HG02759 (cell line): ENCODE measurements around the gene FUT4.
"Not testable (repeated sequence)": the region's sequence is repeated elsewhere in the genome, so short reads cannot be mapped to it uniquely, and the experiment has no call there.

Experiments
- ATAC-seq: cut with Tn5 transposase; IDR thresholded peaks from one replicate; pipeline ENCODE4 v1.9.1; 2021; ENCODE audit warnings: mild to moderate bottlenecking, moderate library complexity; ENCODE audit not compliant: unreplicated experiment

The FUT4 gene

DNA sequence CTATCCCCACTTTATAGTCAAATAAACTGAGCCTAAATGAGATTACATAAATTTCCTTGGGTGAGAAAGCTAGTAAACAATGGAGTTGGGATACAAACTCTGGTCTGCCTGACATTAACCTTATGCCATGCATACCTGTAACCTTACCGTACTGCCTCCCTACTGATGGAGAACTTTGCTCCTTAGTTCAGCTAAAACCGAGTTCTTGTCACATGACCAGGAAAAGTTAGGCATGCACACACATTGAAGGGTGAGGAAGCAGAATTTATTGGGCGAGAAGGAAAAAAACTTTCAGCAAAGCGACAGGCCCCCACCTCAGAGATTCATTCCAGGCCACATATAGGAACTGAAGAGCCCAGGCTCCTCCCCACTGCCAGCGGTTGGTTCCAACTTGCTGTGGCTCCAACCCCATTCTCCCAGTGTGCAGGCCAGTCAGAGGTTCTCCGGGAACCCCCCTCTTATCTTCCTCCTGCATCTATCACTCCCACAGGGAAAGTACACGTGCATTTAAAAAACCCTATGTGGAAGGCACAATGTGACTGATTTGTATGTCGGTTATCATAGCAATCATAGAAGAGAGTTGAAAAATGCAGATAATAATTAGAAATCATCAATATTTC lies 20.2 kb downstream of the FUT4 start:
- ATAC-seq, result no peak

DNA sequence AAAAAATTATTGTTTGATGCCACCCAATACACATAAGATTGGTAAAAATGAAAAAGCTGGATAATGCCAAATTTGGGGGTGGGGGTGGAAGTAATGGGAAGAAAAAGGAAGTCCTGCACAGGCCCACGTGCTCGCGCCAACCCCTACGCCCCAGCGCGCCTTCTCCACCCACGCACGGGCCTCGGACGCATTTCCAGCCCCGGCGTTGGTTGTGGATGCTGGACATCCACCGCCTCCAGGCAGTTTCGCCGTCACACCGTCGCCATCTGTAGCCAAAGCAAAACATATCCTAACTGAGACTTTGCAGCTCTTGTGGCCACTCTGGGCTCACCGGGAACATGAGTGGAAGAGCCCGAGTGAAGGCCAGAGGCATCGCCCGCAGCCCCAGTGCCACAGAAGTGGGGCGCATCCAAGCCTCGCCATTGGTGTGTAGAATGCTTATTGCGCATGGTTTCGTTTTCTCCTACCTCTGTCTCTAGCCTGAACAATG lies 23.5 kb downstream of the FUT4 start, which contains the start of gene PIWIL4:
TSS of gene PIWIL4 (plus strand) at position 188 of the 490 bp plus-strand sequence. CDS start at position 339, 151 bp downstream.
- no peak for ATAC-seq

DNA sequence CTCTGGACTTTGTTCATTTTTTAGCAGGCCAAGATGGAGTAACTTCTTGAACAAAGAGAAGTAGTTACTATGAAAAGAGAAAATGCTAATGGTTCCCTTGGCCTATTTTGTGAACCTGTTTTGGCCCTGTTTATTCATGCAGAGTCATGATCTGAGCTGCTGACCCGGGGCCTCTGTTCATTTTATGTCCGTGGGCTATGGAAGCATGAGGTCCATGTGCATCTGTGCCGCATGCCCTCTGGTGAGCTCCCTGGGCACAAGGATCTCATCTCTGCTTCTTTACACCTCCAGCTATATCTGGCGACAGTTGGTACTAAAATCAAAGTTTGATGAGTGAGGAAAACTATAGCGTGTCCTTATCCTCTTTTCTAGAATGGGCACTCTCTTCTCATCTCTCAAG lies 24.5 kb downstream of the FUT4 start:
- ATAC-seq, result no peak

DNA sequence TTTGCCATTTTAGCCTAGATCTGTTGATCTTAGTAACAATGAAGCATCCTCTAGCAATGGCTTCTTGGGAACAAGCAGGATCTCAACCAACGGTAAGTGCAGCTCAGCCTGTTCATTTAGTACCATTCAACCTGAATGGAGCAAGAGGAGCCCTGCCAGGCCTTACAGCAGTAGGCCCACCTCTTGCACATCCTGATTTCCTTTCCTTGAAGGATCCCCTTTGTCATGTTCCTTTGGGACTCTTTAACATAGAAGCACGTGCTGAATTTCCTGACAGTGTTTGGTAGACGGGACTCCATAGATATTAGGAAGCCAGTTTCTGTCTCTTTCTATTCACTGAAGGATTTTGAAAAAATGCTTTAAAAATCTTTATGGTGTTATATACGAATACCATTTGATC lies 25.0 kb downstream of the FUT4 start:
- no peak for ATAC-seq

DNA sequence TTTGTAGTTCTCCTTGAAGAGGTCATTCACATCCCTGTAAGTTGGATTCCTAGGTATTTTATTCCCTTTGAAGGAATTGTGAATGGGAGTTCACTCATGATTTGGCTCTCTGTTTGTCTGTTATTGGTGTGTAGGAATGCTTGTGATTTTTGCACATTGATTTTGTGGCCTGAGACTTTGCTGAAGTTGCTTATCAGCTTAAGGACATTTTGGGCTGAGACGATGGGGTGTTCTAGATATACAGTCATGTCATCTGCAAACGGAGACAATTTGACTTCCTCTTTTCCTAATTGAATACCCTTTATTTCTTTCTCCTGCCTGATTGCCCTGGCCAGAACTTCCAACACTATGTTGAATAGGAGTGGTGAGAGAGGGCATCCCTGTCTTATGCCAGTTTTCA lies 29.3 kb downstream of the FUT4 start:
- ATAC-seq, result not testable (repeated sequence)

DNA sequence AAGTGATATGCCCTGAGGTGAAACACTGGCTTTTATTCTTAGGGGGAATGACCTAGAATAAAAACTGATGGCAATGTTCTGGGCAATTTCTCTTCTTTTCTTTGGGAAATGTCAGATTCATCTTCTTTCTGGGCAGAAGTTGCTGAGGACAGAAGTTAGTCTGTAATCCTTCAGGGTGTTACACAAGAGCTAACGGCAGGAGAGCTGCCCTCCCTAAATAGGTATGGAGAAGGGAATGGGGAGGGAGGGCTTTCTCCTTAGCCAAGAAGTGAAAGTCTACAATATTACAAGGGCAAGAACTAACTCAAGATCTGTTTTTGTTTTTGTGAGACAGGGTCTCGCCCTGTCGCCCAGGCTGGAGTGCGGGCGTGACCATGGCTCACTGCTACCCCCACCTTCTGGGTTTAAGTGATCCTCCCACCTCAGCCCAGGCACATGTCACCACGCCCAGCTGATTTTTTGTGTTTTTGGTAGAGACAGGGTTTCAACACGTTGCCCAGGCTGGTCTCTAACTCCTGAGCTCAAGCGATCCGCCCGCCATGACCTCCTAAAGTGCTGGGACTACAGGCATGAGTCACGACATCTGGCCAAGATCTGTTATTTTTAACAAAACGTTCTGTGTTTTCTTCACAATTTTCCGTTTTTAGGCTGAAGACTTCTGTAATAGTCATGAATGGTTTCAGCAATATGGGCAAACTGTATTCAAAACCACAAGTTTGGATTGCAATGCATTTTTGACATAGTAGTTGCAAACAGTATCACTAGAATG lies 30.7 kb downstream of the FUT4 start:
- ATAC-seq, result no peak

DNA sequence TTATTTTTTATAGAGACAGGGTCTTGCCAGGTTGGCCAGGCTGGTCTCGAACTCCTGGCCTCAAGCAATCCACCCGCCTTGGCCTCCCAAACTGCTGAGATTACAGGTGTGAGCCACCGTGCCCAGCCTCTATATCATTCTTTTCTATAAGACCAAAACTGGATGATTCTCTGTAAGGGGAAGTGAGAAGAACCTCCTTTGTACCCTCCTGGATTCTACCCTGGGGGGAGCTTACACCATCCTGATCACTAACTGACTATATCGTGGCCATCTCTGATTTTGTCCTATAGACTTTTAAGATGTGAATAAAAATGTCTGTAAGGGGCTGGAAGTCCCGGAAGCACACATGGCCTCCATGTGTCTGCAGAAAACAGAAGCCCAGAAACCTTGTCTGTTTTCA lies 32.6 kb downstream of the FUT4 start:
- ATAC-seq, result no peak

DNA sequence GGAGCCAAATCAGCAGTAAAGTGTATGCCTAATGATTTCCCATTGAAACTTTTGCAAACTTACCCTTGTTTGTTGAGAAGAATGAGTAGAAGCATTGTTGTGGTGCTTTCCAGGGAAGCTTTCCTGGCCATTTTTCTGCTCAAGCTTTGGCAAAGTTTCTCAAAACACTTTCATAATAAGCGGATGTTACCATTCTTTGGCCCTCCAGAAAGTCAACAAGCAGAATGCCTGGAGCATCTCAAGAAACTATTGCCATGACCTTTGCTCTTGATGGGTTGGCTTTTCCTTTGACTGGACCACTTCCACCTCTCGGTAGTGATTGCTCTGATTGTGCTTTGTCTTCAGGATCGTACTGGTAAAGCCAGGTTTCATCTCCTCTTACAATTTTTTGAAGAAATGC lies 34.1 kb downstream of the FUT4 start:
- ATAC-seq, result no peak

DNA sequence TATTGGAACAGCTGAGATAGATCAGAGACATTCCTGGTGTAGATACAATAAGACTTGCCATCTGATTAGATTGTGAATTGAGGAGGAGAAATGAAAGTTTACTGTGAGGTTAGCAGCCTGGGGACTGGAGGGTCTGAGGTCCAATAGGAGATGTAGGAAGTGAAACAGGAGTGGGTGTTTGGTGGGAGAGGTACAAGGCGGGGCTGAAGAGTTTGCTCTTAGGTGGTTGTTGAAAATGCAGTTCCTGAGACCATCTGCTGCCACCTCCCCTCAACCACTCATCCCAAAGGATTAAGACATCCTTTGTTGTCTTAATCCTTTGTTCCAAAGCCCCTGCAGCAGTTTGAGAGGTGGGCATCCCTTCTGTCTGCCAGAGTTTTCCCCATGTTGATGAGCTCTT lies 38.2 kb downstream of the FUT4 start:
- peak; percentile 75 for ATAC-seq

DNA sequence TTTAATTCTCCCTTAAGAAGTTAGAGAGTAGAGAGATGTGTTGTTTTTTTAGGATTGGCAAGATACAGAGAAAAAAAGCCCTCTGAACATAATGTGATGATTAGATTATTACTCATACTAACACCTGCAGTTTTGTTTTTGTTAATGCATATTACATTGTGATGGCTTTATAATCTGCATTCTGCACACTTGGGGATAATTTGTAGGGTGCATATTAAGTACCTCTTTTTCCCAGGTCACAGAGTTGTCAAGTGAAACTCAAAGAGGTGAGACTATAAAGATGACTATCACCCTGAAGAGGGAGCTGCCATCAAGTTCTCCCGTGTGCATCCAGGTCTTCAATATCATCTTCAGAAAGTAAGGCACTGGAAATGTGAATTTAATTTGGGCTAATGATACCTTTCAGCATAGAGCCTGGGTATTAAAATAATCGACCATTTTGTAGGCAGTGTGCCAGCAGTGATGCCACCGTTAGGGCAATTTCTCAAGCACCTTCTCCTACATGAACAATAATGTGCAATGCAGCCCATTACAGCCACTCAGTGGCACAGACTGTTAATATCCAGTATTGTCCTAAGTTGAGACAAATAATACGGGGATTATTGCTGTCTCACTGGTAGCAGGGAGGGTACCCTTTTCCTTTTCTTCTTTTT lies 39.6 kb downstream of the FUT4 start:
- no peak for ATAC-seq

DNA sequence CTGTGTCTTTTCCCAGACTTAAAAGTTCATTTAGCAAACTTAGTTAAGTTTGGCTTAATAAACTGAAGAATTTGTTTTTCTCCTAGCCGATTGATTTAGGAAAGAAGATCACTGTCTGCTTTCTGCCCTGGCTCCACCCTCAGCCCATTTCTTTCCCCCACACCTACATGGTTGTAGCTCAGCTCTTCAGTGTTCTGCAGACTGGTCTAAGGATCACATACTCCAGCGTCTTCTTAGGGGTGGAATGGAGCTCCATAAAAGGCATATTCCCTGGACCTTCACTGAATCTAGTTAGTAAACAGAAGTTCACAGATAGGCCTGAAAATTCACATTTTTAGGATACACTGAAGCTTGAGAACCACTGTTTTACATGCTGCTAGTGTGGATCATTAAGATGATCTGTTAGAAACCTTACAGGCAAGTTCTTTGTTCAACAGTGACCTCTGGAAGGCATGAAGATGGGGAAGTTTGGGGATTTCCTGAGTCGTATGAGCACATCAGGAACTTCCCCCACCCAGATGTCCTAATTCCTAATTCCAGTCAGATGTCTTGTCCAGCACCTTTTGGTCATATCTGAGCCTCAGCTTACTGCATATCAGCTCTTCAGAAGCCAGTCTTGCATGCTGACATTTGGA lies 40.3 kb downstream of the FUT4 start:
- ATAC-seq, result peak; percentile 65

DNA sequence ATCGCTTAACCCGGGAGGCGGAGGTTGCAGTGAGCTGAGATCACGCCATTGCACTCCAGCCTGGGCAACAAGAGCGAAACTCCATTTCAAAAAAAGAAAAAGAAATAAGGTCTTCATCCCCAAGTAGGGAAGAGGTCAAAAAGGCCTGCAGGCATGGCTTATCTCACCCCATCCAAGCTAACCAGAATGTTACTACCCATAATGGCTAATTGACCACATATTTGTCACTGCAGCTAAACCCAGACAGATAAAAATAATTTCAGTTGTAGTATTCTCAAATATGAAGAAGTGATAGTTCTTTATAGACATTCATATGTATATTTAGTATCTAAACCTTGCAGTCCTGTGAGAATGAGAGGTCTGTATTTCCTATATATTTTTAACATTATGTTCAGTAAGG lies 41.3 kb downstream of the FUT4 start:
- ATAC-seq, result no peak

DNA sequence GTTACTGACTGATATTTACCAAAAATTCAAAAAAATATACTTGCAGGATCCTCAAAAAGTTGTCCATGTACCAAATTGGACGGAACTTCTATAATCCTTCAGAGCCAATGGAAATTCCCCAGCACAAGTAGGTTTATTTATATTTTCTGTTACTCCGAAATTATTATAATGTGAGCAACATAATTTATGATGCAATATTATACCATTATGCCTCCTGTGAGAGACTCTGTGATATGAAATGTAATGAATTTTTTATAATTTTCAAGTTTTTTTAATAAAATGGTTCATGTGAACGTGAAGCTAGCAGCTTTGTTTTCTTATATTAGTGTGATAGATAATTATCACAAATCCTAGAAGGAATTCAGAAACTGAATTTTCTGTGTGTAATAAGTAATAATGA lies 41.7 kb downstream of the FUT4 start:
- ATAC-seq, result no peak

DNA sequence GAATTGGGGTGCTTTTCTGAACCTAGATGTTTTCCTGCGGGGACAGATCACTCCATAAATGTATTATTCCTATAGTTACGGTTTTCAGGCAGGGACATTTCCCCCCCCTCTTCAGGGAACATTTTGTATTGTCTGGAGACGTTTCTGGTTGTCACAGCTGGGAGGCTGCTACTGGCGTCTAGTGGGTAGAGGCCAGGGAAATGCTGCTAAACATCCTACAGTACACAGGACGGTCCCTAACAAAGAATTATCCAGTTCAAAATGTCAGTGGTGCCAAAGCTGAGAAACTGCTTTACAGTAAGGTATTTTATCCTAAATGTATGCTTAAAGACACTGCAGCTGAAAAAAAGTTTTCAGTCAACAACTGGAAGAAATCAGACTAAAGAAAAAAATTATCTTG lies 42.8 kb downstream of the FUT4 start:
- ATAC-seq, result no peak

DNA sequence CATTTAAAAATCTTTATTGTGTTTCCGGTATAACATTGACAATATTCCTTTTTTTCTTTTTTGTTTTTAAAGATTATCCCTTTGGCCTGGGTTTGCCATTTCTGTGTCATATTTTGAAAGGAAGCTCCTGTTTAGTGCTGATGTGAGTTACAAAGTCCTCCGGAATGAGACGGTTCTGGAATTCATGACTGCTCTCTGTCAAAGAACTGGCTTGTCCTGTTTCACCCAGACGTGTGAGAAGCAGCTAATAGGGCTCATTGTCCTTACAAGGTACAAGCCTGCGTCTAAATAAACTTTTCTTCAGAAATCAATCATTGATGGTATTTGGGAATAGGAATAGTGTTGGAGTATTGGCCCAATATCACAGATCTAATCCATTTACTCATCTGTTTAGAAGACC lies 43.3 kb downstream of the FUT4 start:
- ATAC-seq, result no peak

DNA sequence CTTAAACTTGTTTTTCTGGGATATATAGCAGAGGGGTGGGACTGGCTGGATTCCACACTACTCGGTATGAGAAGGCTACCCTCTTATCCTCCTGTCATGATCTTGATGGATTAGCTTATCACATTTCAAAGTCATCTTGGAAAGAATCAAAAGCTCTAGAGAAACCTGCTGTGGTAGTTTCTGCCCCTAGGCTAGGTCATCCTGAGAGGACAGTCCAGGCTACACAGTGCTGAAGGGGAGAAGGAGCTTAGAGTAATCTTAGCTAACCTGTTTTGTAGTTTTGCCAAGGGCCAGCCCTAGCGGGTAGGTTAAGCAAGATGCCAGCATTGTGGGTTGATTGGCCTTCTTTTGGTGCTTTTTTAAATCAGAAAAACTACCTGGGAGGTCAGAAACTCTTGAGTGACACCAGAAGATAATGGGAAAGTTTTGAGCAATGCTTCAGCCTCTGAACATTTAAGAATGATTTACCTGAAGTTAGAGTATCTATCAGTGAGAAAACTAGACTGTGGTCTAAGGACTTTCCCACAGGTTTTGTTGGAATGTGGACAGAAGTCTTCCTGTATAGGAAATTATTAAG lies 44.7 kb downstream of the FUT4 start:
- no peak for ATAC-seq

DNA sequence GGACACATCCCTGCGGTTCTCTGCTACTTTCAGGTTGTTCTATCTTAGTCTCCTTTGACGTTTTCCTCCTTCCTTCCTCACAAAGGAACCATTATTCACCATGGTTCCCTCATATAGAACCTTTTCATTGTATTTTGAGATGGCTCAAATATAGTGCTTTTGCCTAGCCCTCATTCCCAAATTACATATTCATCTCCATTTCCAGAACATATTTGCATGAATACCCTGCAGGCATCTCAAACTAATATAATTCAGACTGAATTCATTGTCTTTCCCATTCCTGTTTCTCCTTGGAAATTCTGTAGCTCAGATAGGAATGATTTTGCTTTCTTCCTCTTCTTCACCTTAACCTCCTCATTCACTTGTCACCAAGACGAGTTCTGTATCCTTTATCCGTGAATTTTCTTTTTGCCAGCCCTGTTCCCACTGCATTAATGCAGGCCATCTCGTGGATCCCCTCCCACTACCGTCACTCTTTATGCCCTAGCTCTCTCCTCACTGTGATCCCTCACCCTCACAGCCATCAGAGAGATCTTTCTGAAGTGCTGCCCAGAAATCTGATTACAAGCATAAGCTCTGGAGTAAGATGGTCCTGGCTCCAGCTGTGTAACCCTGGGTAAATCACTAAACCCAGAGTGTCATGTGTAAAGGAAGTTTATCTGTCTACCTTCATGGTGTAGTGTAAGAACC lies 46.8 kb downstream of the FUT4 start:
- ATAC-seq, result no peak

DNA sequence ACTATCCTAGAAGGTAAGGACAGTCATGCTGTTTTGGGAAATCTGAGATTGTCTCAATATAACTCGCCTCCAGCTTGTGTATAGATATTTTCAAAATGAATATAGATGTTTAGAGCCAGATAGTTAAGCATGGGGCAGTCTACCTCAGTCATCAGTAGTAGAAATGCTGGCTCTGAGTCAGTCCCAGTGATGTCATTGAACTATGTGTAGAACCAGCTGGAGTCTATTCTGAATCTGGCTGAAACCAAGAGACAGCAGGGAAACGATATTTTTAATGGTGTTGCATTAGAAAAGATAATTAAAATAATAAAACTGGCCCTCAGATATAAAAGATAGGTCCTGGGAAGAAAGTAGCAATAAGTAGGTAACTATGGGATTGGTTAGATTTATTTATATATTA lies 49.3 kb downstream of the FUT4 start:
- ATAC-seq, result peak; percentile 55

DNA sequence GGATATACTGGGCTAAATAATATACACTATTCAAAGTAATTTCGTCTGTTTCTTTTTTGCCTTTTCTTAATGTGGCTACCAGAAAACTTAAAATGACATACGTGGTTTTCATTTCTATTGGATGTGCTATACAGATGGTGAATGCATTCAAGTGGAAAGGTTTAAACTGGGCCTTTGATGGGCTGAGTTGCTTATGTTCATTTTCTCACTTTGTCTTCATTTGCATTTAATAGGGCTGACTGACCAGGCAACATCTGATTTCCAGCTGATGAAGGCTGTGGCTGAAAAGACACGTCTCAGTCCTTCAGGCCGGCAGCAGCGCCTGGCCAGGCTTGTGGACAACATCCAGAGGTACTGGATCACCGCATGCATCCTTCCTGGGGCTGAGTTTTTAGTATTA lies 51.4 kb downstream of the FUT4 start:
- peak; percentile 53 for ATAC-seq

DNA sequence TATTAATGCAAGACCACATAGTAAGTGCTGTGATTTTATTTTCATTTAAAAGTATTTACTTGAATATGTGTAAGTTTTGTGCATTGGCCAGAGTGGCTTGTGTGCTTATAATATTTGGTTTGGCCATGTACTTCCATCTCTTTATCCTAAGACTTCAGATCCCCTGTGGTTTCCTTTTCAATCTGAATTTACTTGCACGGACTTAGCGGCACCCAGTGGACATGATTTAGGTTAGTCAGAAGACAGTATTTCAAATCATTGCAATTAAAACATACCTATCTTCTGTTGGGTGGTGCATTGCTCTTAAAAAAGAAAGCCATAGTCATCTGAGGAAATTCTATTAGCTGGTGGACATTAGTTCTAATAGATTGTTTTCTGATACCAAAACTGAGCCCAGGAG lies 54.2 kb downstream of the FUT4 start:
- ATAC-seq, result no peak
